ENCODE results near the gene PRIMPOL.

DNA sequence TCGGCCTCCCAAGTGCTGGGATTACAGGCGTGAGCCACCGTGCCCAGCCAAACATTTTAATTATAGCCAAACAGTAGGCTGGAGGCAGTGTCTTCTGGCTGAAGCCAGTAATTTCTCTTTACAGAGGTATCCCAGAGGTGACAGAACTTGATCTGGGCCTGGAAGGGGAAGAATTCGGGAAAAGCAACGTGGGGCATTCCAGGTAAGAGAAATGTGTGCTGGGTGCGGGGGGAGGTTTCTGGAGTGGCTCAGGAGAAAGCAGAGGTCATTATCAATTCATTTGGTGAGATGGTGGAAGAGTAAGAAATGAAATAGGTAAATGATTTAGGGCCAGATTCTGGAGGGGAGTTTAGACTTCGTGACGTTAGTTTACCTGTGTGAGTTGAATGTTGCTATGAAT is 2.4 kb downstream of the PRIMPOL start:
- TF ChIP-seq CTCF (IDR thresholded peaks at IDR 0.05; ENCODE audit: borderline replicate concordance, extremely low read depth, low read length, poor library complexity, severe bottlenecking) (no peak), EZH2 (IDR thresholded peaks at IDR 0.05; ENCODE audit: borderline replicate concordance, low read depth, low read length, severe bottlenecking) (no peak)
